Activated CD4-positive, CD25-positive, alpha-beta regulatory T cell treated with anti-CD3 and anti-CD28 coated beads, Interleukin-2, amount 50 U/mL, for 72 hours (primary cell): Measurements from ENCODE around the gene MISP.

Source experiments
- DNase-seq: peaks from one replicate; pipeline ENCODE4 v3.0.0; 2021

MISP gene

DNA sequence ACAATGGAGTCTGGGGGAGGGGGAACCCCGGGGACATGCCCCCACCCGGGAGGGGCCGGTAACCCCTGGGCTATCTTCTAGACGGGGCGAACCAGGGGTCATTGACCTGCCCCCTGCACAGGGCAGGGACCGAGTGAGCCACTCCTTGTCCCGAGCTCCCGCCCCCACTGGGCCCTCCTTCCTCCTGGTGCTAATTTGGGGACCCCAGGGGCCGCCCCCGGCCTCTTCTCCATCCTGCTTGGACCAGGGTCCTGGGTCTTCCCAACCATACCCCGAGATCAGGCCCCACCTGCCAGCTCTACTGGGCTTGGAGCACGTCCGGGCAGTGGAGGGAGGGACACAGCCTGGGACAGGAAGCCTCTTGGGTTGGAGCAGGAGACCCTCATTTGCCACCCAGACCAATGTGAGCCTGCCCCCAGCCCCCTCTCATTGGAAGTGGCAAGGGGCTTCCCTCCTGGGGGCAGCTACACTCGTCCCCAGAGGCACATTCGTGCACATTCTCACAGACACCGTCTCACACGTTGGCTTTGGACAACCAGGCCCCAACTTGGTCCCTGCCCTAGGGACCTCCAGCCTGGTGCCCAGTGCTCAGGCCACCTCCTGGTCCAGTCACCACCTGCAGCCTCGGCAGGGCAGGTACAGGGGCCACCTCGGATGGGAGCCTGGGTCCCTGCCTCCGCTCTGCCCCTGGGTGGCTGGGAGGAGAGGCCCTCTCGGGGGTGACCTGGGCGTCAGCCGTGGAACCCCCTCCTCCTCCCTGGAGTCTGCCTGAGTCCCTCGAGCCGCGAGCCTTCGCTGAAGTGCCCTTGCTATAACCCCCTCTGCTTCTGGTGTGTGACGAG is 3.3 kb upstream of the MISP start:
- no peak for DNase-seq

DNA sequence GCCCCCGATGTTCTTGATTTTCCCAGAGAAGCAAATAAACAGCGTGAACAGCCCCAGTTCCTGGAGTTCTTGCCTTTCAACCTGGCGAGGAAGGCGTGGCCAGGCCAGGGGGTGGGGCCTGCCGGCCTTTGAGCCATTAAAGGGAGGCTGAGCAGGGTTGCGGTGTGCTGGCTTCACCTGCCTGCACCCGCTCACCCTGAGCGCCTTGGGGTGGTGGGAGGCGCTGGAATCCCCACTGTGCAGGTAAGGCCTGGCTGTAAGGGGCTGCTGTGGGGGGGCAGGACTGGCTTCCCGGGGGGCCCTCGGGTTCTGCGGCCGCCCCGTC is 2.7 kb upstream of the MISP start:
- no peak for DNase-seq

GRCh38 chr19:749811-750210 is 1.1 kb upstream of the MISP start:
- DNase-seq = no peak

DNA sequence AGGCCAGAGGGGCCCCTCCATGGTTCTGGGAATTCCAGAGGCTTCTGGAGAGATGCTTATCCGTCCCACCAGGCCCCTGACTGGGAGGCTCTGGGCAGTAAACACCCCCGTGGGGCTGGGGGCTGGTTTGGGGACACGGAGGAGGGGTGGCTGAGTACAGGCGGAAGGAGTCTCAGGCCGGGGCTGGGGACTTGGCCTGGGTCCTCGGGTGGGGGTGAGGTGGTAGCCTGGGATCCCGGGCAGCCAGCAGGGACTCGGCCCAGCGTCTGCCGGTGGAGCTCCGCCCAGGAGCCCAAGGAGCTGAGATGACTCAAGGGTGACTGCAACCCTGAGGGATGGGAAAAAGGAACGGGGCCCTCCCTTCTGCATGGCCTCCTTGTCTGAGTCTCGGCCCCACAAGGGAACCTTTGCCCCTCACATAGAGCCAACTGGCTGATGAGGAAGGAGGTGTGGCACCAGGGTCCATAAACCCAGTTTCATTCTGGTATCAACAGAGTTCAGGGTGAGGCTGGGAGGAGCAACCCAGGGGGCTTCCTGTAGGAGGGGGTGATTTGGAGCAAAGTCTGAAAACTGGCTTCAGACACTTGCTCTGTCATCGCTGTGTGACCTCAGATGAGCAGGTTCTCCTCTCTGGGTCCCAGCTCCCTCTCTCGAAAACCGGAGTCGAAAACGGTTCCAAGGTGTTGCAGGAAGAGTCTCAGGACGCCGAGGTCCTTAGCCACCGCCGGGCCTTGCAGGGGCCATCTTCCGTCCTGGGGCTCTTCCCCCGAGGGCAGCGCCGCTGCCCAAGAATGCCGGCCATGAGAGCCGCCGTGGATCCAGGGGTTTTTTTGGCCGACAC is 809 bp downstream of the MISP start:
- no peak for DNase-seq

DNA sequence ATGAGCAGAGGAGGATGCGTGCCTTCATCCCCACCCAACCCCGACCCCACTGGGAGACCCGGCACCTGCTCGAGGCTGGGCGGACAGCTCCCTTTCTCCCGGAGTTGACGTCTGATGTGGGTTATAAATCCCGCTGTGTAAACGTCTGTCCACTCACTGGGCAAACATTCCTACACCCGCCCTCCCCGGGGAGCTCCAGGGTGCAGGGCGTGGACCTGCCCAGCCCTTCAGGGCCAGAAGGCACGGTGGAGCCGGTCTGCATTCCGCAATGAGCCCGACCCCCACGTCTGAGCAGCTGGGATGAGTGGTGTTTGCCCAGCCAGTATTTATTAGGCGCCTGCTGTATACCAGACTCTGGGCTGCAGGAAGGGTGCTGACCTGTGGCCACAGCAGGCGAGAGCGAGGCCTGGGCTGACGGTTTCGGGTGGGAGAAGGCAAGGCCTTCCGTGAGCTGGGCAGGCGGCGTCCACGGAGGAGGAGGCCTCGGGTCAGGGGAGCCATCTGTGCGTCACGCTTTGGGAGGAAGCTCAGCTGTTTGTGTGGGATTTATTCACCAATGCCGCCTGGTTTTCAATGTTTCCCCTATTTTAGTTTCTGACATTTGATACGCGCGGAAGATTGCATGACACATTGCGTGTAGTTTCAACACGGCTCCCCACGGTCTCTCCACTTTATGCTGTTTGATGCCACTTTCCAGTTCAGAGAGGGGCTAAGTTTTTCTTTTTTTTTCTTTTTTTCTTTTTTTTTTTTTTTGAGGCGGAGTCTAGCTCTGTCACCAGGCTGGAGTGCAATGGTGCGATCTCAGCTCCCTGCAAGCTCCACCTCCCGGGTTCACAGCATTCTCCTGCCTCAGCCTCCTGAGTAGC is 2.0 kb downstream of the MISP start:
- DNase-seq = no peak

GRCh38 chr19:754530-754929 is 3.6 kb downstream of the MISP start:
- DNase-seq = no peak

GRCh38 chr19:755063-755462 is 4.2 kb downstream of the MISP start:
- no peak for DNase-seq

DNA sequence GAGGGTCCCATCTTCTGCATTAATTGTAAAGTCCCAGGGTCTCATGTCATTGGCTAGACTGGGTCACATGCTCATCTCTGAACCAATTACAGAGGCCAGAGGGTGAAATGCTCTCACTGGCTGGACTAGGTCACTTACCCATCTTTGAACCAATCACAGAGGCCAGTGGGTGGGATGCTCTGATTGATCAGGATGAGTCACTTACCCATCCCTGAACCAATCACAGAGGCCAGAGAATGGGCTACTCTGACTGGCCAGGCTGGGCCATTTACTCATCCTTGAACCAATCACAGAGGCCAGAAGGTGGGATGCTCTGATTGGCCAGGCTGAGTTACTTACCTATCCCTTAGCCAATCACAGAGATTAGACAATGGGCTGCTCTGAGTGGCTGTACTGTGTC is 5.3 kb downstream of the MISP start:
- peak; percentile 48 for DNase-seq

DNA sequence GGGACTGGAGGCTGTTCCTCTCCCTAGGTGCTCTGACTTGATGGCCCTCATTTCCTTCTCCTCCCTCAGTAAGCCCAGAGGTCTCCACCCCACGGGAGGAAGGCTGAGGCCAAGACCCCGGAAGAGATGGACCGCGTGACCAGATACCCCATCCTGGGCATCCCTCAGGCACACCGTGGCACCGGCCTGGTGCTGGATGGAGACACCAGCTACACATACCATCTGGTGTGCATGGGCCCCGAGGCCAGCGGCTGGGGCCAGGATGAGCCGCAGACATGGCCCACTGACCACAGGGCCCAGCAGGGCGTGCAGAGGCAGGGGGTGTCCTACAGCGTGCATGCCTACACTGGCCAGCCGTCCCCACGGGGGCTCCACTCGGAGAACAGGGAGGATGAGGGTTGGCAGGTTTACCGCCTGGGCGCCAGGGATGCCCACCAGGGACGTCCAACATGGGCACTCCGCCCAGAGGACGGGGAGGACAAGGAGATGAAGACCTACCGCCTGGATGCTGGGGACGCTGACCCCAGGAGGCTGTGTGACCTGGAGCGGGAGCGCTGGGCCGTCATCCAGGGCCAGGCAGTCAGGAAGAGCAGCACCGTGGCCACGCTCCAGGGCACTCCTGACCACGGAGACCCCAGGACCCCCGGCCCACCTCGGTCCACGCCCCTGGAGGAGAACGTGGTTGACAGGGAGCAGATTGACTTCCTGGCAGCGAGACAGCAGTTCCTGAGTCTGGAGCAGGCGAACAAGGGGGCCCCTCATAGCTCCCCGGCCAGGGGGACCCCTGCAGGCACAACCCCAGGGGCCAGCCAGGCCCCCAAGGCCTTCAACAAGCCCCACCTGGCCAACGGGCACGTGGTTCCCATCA is 6.1 kb downstream of the MISP start:
- no peak for DNase-seq

DNA sequence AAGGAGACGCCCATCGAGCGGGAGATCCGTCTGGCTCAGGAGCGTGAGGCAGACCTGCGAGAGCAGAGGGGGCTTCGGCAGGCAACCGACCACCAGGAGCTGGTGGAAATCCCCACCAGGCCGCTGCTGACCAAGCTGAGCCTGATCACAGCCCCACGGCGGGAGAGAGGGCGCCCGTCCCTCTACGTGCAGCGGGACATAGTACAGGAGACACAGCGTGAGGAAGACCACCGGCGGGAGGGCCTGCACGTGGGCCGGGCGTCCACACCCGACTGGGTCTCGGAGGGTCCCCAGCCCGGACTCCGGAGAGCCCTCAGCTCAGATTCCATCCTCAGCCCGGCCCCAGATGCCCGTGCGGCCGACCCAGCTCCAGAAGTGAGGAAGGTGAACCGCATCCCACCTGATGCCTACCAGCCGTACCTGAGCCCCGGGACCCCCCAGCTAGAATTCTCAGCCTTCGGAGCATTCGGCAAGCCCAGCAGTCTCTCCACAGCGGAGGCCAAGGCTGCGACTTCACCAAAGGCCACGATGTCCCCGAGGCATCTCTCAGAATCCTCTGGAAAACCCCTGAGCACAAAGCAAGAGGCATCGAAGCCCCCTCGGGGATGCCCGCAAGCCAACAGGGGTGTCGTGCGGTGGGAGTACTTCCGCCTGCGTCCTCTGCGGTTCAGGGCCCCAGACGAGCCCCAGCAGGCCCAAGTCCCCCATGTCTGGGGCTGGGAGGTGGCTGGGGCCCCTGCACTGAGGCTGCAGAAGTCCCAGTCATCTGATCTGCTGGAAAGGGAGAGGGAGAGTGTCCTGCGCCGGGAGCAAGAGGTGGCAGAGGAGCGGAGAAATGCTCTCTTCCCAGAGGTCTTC is 7.1 kb downstream of the MISP start:
- no peak for DNase-seq

DNA sequence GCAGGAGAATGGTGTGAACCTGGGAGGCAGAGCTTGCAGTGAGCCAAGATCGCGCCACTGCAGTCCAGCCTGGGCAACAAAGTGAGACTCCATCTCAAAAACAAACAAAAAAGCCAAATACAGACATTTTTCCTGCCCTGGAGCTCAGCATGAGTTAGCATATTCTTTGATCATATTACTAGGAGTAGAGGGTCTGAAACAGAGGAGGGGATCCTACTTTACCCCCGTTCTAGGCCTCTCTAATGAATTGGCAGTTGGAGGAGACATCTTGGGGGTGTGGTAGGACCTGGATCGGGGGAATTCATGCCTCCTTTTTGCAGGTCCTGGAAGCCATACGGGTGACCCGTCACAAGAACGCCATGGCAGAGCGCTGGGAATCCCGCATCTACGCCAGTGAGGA is 12.3 kb downstream of the MISP start:
- DNase-seq = no peak

DNA sequence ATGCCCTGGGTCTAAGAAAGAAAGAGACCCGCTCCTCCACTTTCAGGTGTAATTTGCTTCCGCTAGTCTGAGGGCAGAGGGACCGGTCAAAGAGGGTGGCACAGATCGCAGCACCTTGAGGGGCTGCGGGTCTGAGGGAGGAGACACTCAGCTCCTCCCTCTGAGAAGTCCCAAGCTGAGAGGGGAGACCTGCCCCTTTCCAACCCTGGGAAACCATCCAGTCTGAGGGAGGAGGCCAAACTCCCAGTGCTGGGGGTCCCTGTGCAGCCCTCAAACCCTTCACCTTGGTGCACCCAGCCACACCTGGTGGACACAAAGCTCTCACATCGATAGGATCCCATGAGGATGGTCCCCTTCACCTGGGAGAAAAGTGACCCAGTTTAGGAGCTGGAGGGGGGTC is 13.0 kb downstream of the MISP start:
- no peak for DNase-seq

DNA sequence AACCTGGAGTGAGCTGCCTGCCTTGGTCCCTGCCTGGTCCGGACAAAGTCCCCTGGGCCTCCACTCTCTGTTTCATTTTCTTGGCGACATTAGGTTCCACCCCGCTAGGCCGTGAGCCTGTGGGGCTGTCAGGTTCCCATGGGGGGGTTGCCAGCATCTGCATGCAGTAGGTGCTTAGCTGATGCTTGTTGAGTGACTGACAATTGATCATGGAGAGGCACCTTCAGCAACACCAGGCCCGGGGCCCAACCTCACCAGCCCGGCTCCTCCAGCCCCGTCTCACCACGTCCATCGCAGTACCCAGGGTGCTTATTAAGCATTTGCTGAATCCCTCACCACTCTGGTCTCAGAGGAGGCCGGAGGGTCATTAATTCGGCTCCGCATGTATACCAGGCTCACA is 13.4 kb downstream of the MISP start:
- no peak for DNase-seq

DNA sequence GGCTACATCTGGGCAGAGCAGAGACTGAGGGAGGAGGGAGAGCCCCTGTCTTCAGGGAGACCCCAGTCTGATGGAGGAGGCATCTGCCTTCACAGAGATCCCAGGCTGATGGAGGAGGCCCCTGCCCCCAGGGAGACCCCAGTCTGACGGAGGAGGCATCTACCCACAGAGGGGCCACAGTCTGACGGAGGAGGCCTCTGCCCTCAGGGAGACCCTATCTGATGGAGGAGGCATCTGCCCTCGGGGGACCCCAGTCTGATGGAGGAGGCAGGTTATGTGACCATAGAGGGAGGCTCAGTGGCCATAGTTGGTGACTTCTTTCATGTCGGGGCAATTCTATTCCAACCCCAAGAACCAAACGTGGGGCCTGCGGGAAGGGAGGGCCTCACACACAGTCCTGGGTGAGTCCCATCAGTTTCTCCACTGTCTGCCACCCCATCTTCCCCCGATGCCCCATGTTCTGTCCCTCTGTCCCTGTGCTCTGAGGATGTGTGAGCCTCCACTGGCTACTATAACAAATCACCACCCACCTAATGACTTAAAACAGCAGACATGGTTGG is 14.3 kb downstream of the MISP start:
- no peak for DNase-seq

DNA sequence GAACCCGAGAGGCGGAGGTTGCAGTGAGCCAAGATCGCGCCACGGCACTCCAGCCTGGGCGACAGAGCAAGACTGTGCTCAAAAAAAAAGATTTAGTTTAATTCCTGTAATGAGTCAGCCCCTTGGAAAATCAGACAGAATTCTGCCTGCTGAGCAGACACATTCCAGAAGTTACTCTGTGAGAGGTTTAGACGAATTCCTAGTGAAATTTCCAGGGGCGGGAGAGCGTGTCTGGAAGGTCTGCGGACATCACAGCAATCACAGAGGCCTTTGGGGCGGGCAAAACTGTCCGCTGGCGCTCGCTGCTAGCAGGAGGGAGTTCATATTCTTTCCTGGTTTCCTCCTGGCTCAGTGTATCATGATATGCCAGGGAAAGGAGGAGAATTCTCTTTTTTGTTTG is 17.5 kb downstream of the MISP start:
- DNase-seq = no peak

- DNase-seq = no peak
Observed at GRCh38 chr19:769616-770015, 18.7 kb downstream of the MISP start.

DNA sequence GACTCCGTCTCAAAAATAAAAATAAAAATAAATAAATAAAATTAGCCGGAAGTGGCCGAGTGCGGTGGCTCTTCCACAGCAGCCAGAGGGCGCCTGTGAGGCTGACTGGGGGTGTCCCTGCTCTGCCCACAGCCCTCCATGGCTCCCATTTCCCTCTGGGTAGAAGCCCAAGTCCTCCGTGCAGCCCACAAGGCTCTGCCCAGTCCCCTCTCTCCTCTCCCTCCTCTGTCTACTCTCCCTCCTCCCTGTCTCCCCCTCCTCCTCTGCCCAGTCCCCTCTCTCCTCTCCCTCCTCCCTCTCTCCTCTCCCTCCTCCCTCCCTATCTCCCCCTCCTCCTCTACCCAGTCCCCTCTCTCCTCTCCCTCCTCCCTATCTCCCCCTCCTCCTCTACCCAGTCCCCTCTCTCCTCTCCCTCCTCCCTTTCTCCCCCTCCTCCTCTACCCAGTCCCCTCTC is 20.4 kb downstream of the MISP start:
- no peak for DNase-seq

GRCh38 chr19:772063-772462 is 21.2 kb downstream of the MISP start:
- DNase-seq = no peak

DNA sequence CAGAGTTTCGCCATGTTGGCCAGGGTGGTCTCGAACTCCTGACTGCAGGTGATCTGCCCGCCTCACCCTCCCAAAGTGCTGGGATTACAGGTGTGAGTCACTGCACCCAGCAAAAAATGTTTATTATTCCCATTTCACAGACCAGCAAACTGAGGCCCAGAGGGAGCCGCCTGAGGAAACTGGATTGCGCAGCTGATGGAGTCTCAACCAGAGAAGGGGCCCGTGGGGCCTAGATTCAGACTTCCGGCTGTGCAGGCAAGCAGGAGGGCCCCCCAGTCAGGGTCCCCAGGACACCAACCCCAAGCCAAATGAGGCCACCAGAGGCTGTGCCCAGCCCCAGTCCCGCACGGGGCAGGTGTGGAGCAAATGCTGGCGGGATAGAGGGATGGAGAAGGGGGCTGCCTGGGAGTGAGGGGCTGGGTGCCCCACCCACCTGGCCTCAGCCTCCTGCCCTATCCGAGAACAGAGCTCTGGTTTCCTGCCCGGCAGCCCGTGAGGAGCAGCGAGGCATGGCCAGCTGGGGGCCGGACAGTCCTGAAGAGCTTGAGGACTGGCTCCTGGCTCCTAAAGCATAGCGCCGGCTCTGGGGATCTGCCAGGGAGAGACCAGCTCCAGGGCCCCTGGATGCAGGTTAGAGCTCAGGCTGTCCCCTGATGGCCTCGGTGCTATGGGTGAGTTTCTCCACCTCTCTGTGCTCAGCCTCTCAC is 22.0 kb downstream of the MISP start:
- DNase-seq = no peak

DNA sequence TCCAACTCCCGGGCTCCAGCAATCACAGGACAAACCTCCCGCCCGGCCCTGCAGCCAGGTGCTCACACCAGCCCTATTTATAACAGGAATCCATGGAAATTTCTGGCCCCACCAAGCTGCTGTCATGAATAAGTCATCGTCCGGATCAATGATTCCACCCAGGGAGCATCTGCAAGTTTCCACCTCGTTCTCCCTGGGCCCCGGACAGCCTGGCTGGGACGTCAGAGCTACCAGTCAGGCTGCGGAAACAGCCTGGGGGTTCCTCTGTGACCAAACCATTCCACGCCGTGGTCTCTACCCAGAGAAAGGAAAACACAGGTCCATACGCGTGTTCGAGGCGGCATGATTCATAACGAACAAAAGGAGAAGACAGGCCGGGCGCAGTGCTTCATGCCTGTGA is 25.6 kb downstream of the MISP start:
- DNase-seq = no peak
